HG03378 (cell line): Measurements from ENCODE around the gene ARHGAP26.

Experiments
- ATAC-seq: cut with Tn5 transposase; IDR thresholded peaks from one replicate; pipeline ENCODE4 v1.9.1; 2021; ENCODE audit warnings: mild to moderate bottlenecking, moderate library complexity; ENCODE audit not compliant: unreplicated experiment

Gene ARHGAP26

DNA sequence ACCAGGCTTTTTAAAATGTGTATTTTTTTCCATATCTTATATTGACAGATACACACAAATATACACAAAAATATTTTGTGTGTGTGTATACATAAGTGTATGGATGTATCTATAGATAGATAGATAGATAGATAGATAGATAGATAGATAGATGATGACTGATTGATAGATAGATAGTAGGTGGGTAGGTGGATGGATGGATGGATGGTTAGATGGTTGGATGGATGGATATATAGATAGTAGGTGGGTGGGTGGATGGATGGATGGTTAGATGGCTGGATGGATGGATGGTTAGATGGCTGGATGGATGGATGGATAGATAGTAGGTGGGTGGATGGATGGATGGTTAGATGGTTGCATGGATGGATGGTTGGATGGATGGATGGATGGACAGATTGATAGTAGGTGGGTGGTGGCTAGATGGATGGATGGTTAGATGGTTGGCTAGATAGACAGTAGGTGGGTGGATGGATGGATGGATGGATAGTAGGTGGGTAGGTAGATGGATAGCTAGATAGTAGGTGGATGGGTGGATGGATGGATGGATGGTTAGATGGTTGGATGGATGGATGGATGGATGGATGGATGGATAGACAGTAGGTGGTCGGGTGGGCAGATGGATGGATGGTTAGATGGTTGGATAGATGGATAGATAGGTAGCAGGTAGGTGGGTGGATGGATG, 477.1 kb downstream of the ARHGAP26 start:
- ATAC-seq: no peak

DNA sequence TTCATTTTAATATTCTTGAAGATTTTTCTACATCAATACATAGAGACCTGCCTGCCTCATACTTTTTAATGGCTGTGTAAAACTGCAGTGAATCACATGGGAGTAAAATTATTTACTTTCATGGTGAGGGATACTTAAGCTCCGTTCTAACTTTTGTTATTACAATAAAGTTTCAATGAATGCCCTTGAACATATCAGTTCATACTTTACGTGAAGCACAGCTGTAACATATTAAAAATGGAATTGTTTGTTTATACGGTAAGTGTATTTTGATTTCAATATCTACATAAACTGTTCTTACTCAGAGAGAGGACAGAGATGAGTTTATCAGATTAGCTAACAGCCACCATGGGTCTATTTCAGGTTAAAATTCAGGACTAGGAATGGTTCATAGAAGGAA, 478.2 kb downstream of the ARHGAP26 start:
- ATAC-seq: no peak

DNA sequence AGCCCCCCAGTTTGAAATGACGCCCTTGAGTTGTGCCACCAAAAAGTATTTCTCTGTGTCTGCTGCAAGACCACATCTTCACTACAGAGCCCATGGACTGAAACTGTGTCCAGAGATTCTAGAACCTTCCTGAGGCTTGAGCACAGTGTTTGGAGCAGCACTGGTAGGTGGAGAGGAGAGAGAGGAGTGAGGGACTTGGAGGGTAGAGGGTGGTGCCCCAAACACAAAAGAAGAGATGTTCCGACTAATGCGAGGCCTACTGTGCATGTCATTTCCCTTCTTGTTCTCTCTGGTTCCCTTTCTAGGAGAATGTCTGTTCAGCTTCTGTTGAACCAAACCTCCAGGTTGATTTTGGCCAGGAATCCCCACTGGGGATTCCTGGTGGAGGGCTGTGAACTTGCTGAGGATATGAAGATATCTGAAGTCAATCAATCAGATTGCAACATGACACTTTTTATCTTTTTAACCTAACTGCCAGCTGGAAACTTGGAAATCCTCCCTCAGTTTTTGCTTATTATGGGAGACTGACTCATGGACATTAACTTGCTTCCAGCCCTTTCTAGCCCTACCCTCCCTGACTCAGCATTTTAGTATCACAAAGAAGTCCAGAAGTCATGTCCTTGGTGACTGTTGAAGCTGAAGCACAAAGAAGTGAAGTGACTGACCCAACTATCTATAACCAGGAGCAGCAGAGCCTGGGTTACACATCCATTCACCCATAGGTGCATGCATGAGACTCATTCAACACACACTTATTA, 478.8 kb downstream of the ARHGAP26 start:
- ATAC-seq: no peak

DNA sequence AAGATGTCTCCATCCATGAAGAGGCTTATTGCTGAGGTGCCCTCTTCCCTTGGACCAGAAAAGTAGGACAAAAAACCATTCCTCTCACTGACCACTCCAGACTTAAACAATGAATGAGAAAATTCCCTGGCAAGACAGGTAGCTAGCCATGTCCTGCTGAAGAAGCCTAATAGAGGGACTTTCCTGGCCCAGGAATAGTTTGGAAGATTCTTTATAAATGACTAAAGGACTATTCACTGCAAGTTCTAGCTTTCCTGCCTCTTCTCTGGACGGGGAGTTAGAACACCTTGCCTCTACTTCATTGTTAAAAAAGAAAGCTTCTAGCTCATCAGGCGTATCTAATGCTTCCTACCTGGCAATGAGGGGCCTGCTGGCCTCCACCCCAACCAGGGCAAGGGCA, 479.7 kb downstream of the ARHGAP26 start:
- no peak for ATAC-seq

DNA sequence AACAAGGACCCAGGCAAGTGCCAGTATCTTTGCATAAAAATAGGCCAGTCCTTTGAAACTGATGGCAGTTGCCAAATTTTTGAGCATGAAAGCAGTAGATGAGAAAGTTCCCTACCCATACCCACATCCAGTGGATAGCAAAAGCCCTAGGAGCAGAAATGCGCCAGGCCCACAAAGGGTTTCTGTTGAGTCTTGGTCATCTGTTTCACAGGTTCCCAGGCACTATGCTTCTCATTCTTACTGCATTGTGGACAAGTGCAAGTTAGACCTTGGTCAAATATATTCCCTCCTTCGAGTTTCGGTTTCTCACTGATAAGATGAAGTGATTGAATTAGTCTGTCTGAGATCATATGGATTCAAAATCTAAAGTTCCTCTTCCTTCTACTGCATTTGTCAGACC, 481.0 kb downstream of the ARHGAP26 start:
- ATAC-seq: no peak

DNA sequence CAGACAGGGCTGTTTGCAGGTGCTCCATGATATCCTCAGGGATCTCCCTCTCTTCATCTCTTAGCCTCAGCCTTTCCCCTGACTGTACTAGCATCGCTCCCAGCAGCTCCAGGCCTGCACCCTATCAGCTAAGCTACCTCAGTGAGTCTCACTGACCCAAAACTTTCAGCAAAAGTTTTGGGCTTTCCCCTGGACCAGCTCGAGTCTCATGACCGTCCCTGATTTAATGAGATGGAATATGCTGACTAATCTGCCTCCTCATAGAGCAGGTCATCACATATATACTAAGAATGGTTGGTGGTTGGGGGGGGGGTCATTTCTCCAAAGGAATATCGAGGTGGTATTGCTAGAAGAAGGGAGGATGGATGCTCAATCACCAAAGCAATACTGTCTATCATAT, 481.8 kb downstream of the ARHGAP26 start:
- ATAC-seq: no peak

GRCh38 chr5:143254819-143255218, 484.6 kb downstream of the ARHGAP26 start:
- no peak for ATAC-seq

- no peak for ATAC-seq
Measured at GRCh38 chr5:143258559-143259253, 488.5 kb downstream of the ARHGAP26 start.

- ATAC-seq: no peak
Measured at GRCh38 chr5:143259254-143259605, 489.1 kb downstream of the ARHGAP26 start.

DNA sequence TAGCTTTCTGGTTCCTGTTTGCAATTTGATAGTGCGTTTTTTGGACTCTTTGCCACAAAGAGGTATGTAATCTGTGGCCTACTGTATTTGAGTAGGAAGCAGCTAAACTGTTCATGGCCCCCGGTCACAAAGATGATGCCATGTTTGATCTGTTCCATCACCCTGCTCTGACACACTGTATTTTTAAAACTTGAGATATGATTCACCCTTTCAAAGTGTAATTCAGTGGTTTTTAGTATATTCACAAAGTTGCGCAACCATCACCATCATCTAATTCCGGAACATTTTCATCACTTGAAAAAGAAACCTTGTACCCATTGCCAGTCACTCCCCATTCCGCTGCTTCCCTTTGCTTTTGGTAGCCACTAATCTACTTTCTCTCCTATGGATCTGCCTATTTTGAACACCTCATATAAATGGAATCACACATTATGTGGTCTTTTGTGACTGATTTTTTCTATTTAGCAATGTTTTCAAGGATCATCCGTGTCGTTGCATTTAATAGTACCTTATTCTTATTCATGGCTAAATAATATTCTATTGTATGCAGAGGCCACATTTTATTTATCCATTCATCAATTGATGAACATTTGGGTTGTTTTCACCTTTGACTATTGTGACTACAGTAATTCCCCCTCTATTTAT, 491.7 kb downstream of the ARHGAP26 start:
- ATAC-seq: no peak

- ATAC-seq: peak; percentile 85
Measured at GRCh38 chr5:143262393-143263174, 492.4 kb downstream of the ARHGAP26 start.

DNA sequence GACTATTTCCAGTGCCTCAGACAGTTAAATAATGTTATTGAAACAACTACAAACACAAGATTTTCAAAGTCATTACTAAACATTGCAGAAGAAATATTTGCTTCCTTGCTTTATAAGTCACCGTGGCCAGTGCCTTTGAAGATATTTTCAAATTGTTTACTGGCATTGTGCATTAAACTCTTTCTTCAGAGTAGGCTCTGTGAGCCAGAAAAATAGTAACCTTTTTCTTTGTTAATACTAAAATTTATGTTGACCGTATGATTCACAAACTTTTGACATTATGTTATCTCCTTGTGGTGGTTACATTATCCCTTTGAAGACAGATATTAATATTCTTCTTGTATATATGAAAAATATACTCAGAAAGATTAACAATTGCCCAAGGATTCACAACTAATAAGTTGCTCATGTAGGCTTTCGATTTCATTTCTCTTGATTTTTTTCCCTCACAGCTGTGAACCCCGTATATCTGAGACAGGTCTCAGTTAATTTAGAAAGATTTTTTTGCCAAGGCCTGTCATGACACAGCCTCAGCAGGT, 493.2 kb downstream of the ARHGAP26 start:
- ATAC-seq: no peak

GRCh38 chr5:143265995-143266394, 495.8 kb downstream of the ARHGAP26 start:
- no peak for ATAC-seq

DNA sequence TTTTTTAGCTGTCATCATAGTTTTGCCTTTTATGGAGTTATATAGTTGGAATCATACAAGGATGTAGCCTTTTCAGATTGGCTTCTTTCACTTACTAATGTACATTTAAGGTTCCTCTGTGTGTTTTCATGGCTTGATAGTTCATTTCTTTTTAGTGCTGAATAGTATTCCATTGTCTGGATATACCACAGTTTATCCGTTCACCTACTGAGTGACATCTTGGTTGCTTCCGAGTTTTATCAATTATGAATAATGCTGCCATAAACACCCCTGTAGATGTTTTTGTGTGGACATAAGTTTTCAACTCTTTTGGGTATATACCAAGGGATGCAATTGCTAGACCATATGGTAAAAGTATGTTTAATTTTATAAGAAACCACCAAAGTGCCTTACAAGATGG, 497.0 kb downstream of the ARHGAP26 start:
- no peak for ATAC-seq

DNA sequence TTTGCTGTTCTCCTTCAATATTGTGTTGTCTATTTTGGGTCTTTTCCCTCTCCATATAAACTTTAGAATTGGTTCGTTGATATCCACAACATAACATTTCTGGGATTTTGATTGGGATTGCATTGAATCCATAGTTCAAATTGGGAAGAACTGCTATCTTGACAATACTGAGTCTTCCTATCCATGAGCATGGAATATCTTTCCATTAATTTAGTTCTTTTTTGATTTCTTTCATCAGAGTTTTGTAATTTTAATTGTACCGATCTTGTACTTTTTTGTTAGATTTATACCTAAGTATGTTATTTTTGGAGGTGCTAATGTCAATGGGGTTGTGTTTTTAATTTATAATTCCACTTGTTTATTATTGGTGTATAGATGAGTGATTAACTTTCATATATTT, 498.2 kb downstream of the ARHGAP26 start:
- no peak for ATAC-seq

DNA sequence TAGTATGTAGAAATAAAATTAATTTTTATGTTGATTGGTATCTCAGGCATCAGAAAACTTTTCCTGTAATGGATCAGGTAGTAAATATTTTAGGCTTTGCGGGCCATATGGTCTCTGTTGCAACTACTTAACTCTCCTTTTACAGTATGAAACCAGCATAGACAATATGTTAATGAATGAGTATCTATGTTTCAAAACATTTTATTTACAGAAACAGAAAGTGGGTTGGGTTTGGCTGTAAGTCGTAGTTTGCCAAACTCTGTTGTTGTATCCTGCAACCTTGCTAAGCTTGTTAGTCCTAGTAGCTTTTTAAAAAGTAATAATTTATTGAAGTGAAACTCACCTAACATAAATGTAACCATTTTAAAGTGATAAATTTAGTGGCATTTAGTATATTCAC, 501.3 kb downstream of the ARHGAP26 start:
- no peak for ATAC-seq

GRCh38 chr5:143274952-143275351, 504.8 kb downstream of the ARHGAP26 start:
- ATAC-seq: no peak

GRCh38 chr5:143275512-143276363, 505.6 kb downstream of the ARHGAP26 start:
- ATAC-seq: no peak

DNA sequence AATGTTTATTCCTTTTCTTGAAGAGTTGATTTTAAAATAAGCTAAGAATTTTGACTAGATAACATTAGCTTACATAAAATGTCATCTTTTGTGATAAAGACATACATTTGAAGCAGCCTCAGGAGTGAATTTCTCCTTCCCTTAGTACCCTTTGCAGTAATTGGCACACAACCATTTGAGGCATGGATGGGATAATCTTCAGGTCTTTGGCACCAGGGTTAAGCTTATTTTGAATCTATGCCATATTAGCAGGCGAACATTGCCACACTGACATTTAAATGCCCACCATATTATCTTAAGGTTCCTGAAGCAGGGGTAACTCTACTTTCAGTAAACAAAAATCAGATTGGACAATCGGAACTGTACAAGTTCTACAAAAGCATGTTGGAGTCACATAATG, 507.4 kb downstream of the ARHGAP26 start:
- no peak for ATAC-seq
